T-cell (primary cell): ENCODE data around the gene BMP8A. TPM values are rescaled to one million over a fixed set of nuclear protein-coding genes. Genes with fewer than 3 reads are reported as not detected.
"Not testable (repeated sequence)": the region's sequence is repeated elsewhere in the genome, so short reads cannot be mapped to it uniquely, and the experiment has no call there.

Source experiments
- ATAC-seq, 4 experiments: fragments of 200-7000 bp in 3 of 4; fragments of 150-1000 bp in 1 of 4; cut with Tn5 transposase; replicated peaks in 1 of 4; 1 replicate in 3 of 4; 2 replicates in 1 of 4; pipeline ENCODE4 v1.10.0; 2021; ENCODE audit warnings: moderate library complexity in 3 of 4, mild to moderate bottlenecking in 2 of 4, moderate number of reproducible peaks in 1 of 4
- CTCF ChIA-PET, 2 donors: fragments of 300-600 bp; sonication (Branson Sonifier 250); formaldehyde crosslinking; loops; one replicate each; lab custom pipeline; 2022; ENCODE audit warnings: antibody characterized with exemption in 2 of 2; lab: Charles Lee
- POLR2A ChIA-PET, 2 donors: fragments of 300-600 bp; sonication (Branson Sonifier 250); formaldehyde crosslinking; loops; one replicate each; lab custom pipeline; 2022; ENCODE audit warnings: antibody characterized with exemption in 2 of 2; lab: Charles Lee
- DNase-seq, 35 experiments: peaks; one replicate each; pipeline versions ENCODE4 v3.0.0 to v3.0.0-alpha.2; 2013 to 2023
- H3K27ac ChIP-seq: one replicate; pipeline ENCODE4 v1.5.1; 2013; ENCODE audit warnings: low read length
- H3K27me3 ChIP-seq, 2 experiments: replicated peaks in 1 of 2; 1 replicate in 1 of 2; 2 replicates in 1 of 2; pipeline versions ENCODE4 v1.6.1 to v1.7.0; 2013; ENCODE audit warnings: low read length in 1 of 2, mixed read lengths in 1 of 2; ENCODE audit not compliant: control insufficient read depth in 2 of 2, insufficient read depth in 2 of 2; ENCODE audit errors: extremely low read depth in 1 of 2
- H3K36me3 ChIP-seq, 2 donors: 1 replicate in 1 of 2; 2 replicates in 1 of 2; pipeline versions ENCODE4 v1.6.1 to v1.7.0; 2013; ENCODE audit warnings: low read length in 1 of 2; ENCODE audit not compliant: control insufficient read depth in 2 of 2, insufficient read depth in 1 of 2; ENCODE audit errors: extremely low read depth in 1 of 2
- H3K4me1 ChIP-seq, 2 experiments: 1 replicate in 1 of 2; 2 replicates in 1 of 2; pipeline versions ENCODE4 v1.6.1 to v1.7.0; 2013; ENCODE audit warnings: low read length in 2 of 2, mixed read lengths in 1 of 2; ENCODE audit not compliant: insufficient read depth in 2 of 2, control insufficient read depth in 1 of 2; ENCODE audit errors: extremely low read depth in 1 of 2
- H3K4me3 ChIP-seq, 2 donors: 1 replicate in 1 of 2; 2 replicates in 1 of 2; pipeline versions ENCODE4 v1.5.1 to v1.7.0; 2013; ENCODE audit warnings: mild to moderate bottlenecking in 2 of 2, low read length in 1 of 2, moderate library complexity in 1 of 2; ENCODE audit not compliant: control insufficient read depth in 1 of 2; ENCODE audit errors: extremely low read depth in 1 of 2
- H3K9me3 ChIP-seq: 2 replicates; pipeline ENCODE4 v1.7.0; 2013
- H3K27ac Mint-ChIP-seq, 2 donors: one replicate each; pipeline ENCODE4 v1.8.0; 2020 to 2021; ENCODE audit warnings: mild to moderate bottlenecking in 2 of 2, mixed read lengths in 2 of 2
- H3K27me3 Mint-ChIP-seq, 2 donors: one replicate each; pipeline ENCODE4 v1.8.0; 2021 to 2022; ENCODE audit warnings: mixed read lengths in 2 of 2
- H3K36me3 Mint-ChIP-seq: one replicate; pipeline ENCODE4 v1.8.0; 2021; ENCODE audit warnings: mixed read lengths
- H3K4me1 Mint-ChIP-seq, 3 donors: one replicate each; pipeline ENCODE4 v1.8.0; 2020 to 2022; ENCODE audit warnings: mixed read lengths in 3 of 3, mild to moderate bottlenecking in 1 of 3
- H3K4me3 Mint-ChIP-seq, 3 donors: one replicate each; pipeline ENCODE4 v1.8.0; 2020 to 2022; ENCODE audit warnings: mild to moderate bottlenecking in 3 of 3, mixed read lengths in 3 of 3, moderate library complexity in 3 of 3
- H3K9me3 Mint-ChIP-seq, 3 donors: one replicate each; pipeline ENCODE4 v1.8.0; 2020 to 2022; ENCODE audit warnings: mixed read lengths in 3 of 3
- WGBS: methylation state at CpG from one replicate; pipeline ENCODE4 v1.1.5; 2013; ENCODE audit warnings: missing lambda C conversion rate; ENCODE audit not compliant: insufficient coverage; 5-methylcytosine and 5-hydroxymethylcytosine counted together
- total RNA-seq, 35 experiments: library from RNA in 6 of 35; stranded (reverse) in 6 of 35; fragments of 120-200 nt in 1 of 35; gene quantifications; one replicate each; pipeline versions ENCODE4 v1.2.1 to v1.2.4 and lab custom pipeline; 2013 to 2026

BMP8A gene, protein sequence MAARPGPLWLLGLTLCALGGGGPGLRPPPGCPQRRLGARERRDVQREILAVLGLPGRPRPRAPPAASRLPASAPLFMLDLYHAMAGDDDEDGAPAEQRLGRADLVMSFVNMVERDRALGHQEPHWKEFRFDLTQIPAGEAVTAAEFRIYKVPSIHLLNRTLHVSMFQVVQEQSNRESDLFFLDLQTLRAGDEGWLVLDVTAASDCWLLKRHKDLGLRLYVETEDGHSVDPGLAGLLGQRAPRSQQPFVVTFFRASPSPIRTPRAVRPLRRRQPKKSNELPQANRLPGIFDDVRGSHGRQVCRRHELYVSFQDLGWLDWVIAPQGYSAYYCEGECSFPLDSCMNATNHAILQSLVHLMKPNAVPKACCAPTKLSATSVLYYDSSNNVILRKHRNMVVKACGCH
- total RNA-seq (under 1 TPM in 1 of 5 donors, not detected in 4; 0.38 TPM), total RNA-seq (lab: John Stamatoyannopoulos, UW) (0 to 1.1 (median 0.22) reads per million in 29 experiments)
- total RNA-seq (2013), result not detected

GRCh38 chr1:39491146-39491921 is at the start of gene BMP8A:
BMP8A (plus strand) TSS chr1:39491636; CDS start chr1:39491992, 356 bp downstream.
- Histone ChIP-seq H3K36me3 (peaks cover 0 to 10% of the 10 kb centered on the region in 2 donors), H3K9me3 (no peaks in the 10 kb centered on the region), H3K4me3 (peak within 1 kb of the TSS; percentile 31 to 57), H3K4me1 (peaks cover 0 to 14% of the 10 kb centered on the region in 2 experiments), H3K27me3 (peaks cover 3 to 36% of the 10 kb centered on the region in 2 experiments), H3K27ac (no peak within 1 kb of the TSS)
- Mint-ChIP-seq H3K27me3 (peaks cover 16 to 21% of the 10 kb centered on the region in 2 donors), H3K36me3 (peaks cover 5% of the 10 kb centered on the region), H3K27ac (no peak within 1 kb of the TSS), H3K9me3 (no peaks in the 10 kb centered on the region), H3K4me3 (peak within 1 kb of the TSS; percentile 65 to 79 (median 74)), H3K4me1 (peaks cover 4 to 10% (median 6%) of the 10 kb centered on the region in 3 donors)
- CTCF ChIA-PET, result no interaction called here
- POLR2A ChIA-PET, result no interaction called here
- under 1% methylated on average over 112 of the region's 112 CpGs for WGBS
- peak; percentile 92 to 94 (median 92) for ATAC-seq
- peak; percentile 31 to 83 (median 62) for DNase-seq

GRCh38 chr1:39441797-39442196 is 49.6 kb upstream of the BMP8A start:
- Mint-ChIP-seq H3K4me3 (no peak overlapping the region), H3K27ac (no peak overlapping the region), H3K27me3 (no peaks in the 10 kb centered on the region), H3K4me1 (no peaks in the 10 kb centered on the region), H3K9me3 (no peaks in the 10 kb centered on the region), H3K36me3 (peaks cover 57% of the 10 kb centered on the region)
- no peaks in the 10 kb centered on the region for H3K27me3 ChIP-seq
- H3K9me3 ChIP-seq, result no peaks in the 10 kb centered on the region
- H3K36me3 ChIP-seq, result peaks cover 15 to 92% of the 10 kb centered on the region in 2 donors
- no peak overlapping the region for H3K4me3 ChIP-seq
- CTCF ChIA-PET, result interaction anchor here in 1 of 2 donors (1.0 kb wide), 1 partner anchor 227 kb away, joined by 4 read pairs; no protein-coding TSS in a partner anchor
- POLR2A ChIA-PET, result interaction anchor here in 1 of 2 donors (0.5 kb wide), 1 partner anchor 570 kb away, joined by 4 read pairs; no protein-coding TSS in a partner anchor
- H3K4me1 ChIP-seq, result no peaks in the 10 kb centered on the region
- ATAC-seq (no peak), DNase-seq (no peak)
- no peak overlapping the region for H3K27ac ChIP-seq

GRCh38 chr1:39445573-39445972 is 45.9 kb upstream of the BMP8A start:
- ATAC-seq (no peak), DNase-seq (no peak)
- Histone ChIP-seq H3K36me3 (peaks cover 15 to 95% of the 10 kb centered on the region in 2 donors), H3K4me3 (no peak overlapping the region), H3K4me1 (no peaks in the 10 kb centered on the region), H3K27me3 (no peaks in the 10 kb centered on the region), H3K27ac (no peak overlapping the region), H3K9me3 (no peaks in the 10 kb centered on the region)
- Mint-ChIP-seq H3K27me3 (no peaks in the 10 kb centered on the region), H3K9me3 (no peaks in the 10 kb centered on the region), H3K4me1 (no peaks in the 10 kb centered on the region), H3K4me3 (no peak overlapping the region), H3K27ac (peak overlapping the region in 1 of 2 donors; percentile 22), H3K36me3 (peaks cover 57% of the 10 kb centered on the region)
- CTCF ChIA-PET, result no interaction called here
- POLR2A ChIA-PET, result no interaction called here
- no CpG with 5 or more reads among the region's 2 CpGs for WGBS

DNA sequence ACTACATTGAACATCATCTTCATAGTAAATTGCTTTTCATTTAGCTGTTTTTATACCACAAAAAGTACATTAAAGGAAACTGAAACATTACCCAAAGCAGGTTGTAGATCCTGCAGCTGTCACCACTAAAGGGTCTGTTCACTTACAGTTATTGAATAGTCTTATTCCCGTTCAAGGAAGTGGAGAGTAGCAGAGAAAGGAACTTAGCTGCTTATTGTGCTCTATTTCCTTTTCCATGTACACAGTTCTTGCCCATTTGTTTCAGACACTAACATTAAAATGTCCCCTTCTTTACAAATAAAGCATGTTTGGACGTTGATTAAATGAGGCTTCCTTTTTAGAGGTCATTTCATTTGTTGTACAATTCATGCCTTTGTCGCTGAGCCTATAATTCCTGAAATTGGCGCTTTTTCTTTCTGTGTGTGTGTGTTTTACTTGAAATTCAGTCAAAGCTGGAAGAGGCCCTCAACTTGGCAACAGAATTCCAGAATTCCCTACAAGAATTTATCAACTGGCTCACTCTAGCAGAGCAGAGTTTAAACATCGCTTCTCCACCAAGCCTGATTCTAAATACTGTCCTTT is 44.4 kb upstream of the BMP8A start:
- ChIA-PET CTCF (no interaction called here), POLR2A (interaction anchor here in 1 of 2 donors (1.0 kb wide), 1 partner anchor 87 kb away, joined by 3 read pairs; no protein-coding TSS in a partner anchor)
- H3K9me3 ChIP-seq, result no peaks in the 10 kb centered on the region
- no peaks in the 10 kb centered on the region for H3K4me1 ChIP-seq
- Mint-ChIP-seq H3K4me3 (no peak overlapping the region), H3K27ac (no peak overlapping the region), H3K27me3 (no peaks in the 10 kb centered on the region), H3K9me3 (no peaks in the 10 kb centered on the region), H3K4me1 (no peaks in the 10 kb centered on the region), H3K36me3 (peaks cover 62% of the 10 kb centered on the region)
- no peaks in the 10 kb centered on the region for H3K27me3 ChIP-seq
- no peak for DNase-seq
- no CpG with 5 or more reads among the region's 5 CpGs for WGBS
- ATAC-seq, result no peak
- peaks cover 14 to 93% of the 10 kb centered on the region in 2 donors for H3K36me3 ChIP-seq
- no peak overlapping the region for H3K27ac ChIP-seq
- no peak overlapping the region for H3K4me3 ChIP-seq

DNA sequence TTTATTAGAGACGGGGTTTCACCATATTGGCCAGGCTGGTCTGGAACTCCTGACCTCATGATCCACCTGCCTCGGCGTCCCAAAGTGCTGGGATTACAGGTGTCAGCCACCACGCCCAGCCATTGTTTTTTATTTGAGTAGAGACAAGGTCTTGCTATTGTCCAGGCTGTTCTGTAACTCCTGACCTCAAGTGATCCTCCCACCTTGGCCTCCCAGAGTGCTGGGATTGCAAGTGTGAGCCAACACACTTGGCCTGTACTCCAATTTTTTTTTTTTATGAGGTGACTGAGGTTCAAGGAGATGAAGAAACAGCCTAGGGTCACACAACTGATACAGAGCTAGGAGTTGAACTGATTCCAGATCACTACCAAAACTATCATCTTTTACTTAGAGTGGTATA is 41.4 kb upstream of the BMP8A start:
- H3K27me3 ChIP-seq, result not testable (repeated sequence)

More for the DNA sequence above, 41.4 kb upstream of the BMP8A start:
- H3K36me3 Mint-ChIP-seq, result peaks cover 53% of the 10 kb centered on the region
- H3K4me1 Mint-ChIP-seq, H3K9me3 Mint-ChIP-seq, ATAC-seq, H3K27me3 Mint-ChIP-seq, H3K27ac Mint-ChIP-seq, DNase-seq, CTCF ChIA-PET, H3K27ac ChIP-seq, H3K9me3 ChIP-seq, H3K4me1 ChIP-seq, H3K4me3 Mint-ChIP-seq, POLR2A ChIA-PET, H3K4me3 ChIP-seq: not testable (repeated sequence)
- no CpG with 5 or more reads among the region's 4 CpGs for WGBS
- peaks cover 15 to 93% of the 10 kb centered on the region in 2 donors for H3K36me3 ChIP-seq
